Cardiac muscle cell (in vitro differentiated cells and primary cell): ENCODE data around the gene OGFOD1. TPM values are rescaled to one million over a fixed set of nuclear protein-coding genes. Genes with fewer than 3 reads are reported as not detected.

Source experiments
- DNase-seq, 2 donors: peaks; one replicate each; pipeline versions ENCODE4 v3.0.0 to v3.0.0-alpha.2; 2010 to 2017; ENCODE audit warnings: low read depth in 1 of 2, low spot score in 1 of 2
- H3K27ac ChIP-seq: fragments of 200-600 bp; sonication (generic); 2 replicates; pipeline ENCODE4 v1.5.1; 2016
- H3K27me3 ChIP-seq: fragments of 200-600 bp; sonication (generic); 2 replicates; pipeline ENCODE4 v1.6.0; 2016; ENCODE audit warnings: control low read depth
- H3K36me3 ChIP-seq: fragments of 200-600 bp; sonication (generic); 2 replicates; pipeline ENCODE4 v1.5.1; 2016; ENCODE audit warnings: control low read depth
- H3K4me1 ChIP-seq: fragments of 200-600 bp; sonication (generic); 2 replicates; pipeline ENCODE4 v1.8.1; 2017; ENCODE audit warnings: low read depth, mild to moderate bottlenecking, mixed run types
- H3K4me3 ChIP-seq: fragments of 200-600 bp; sonication (generic); 2 replicates; pipeline ENCODE4 v1.5.1; 2016; ENCODE audit warnings: mild to moderate bottlenecking
- H3K9me3 ChIP-seq: fragments of 200-600 bp; sonication (generic); 2 replicates; pipeline ENCODE4 v1.5.1; 2017; ENCODE audit warnings: low read depth, mild to moderate bottlenecking, control low read depth
- CTCF ChIP-seq: IDR thresholded peaks from 2 replicates; pipeline ENCODE4 v1.5.1; 2012; ENCODE audit warnings: low read depth, mild to moderate bottlenecking, low read length
- polyA plus RNA-seq: library from polyadenylated mRNA; unstranded; fragments of >200 nt; fragmentation: Nextera tagmentation; extraction: Ambion mirVana; gene quantifications from 2 replicates; pipeline ENCODE4 v1.2.1, GENCODE V29; 2016
- total RNA-seq: library from RNA; depleted of rRNA; stranded (reverse); fragments of >200 nt; gene quantifications from 2 replicates; pipeline ENCODE4 v1.2.3, GENCODE V29; 2016

The OGFOD1 gene
- total and polyA plus RNA-seq, 2 experiments from 2014 or later: 54.9 to 65.5 TPM

GRCh38 chr16:56428091-56428490, 23.3 kb upstream of the OGFOD1 start:
- no peaks in the 10 kb centered on the region for H3K27me3 ChIP-seq
- TF ChIP-seq CTCF: no peak
- peaks cover 10% of the 10 kb centered on the region for H3K4me1 ChIP-seq
- peaks cover 12% of the 10 kb centered on the region for H3K36me3 ChIP-seq
- no peak overlapping the region for H3K27ac ChIP-seq
- no peak overlapping the region for H3K4me3 ChIP-seq
- H3K9me3 ChIP-seq: no peaks in the 10 kb centered on the region
- DNase-seq: no peak

- no peaks in the 10 kb centered on the region for H3K27me3 ChIP-seq
- no peak overlapping the region for H3K27ac ChIP-seq
- H3K36me3 ChIP-seq: peaks cover 72% of the 10 kb centered on the region
- no peak for TF ChIP-seq CTCF
- no peak for DNase-seq
- H3K9me3 ChIP-seq: no peaks in the 10 kb centered on the region
- H3K4me1 ChIP-seq: no peaks in the 10 kb centered on the region
- H3K4me3 ChIP-seq: no peak overlapping the region
Measured at GRCh38 chr16:56436258-56436657, 15.1 kb upstream of the OGFOD1 start.

- Histone ChIP-seq H3K27me3 (no peaks in the 10 kb centered on the region), H3K36me3 (peaks cover 63% of the 10 kb centered on the region), H3K4me3 (no peak overlapping the region), H3K27ac (no peak overlapping the region), H3K9me3 (no peaks in the 10 kb centered on the region), H3K4me1 (no peaks in the 10 kb centered on the region)
- DNase-seq: no peak
- no peak for TF ChIP-seq CTCF
Measured at GRCh38 chr16:56438038-56438437, 13.3 kb upstream of the OGFOD1 start.

- Histone ChIP-seq H3K4me3 (no peak overlapping the region), H3K4me1 (peaks cover 10% of the 10 kb centered on the region), H3K9me3 (no peaks in the 10 kb centered on the region), H3K36me3 (peaks cover 30% of the 10 kb centered on the region), H3K27ac (no peak overlapping the region), H3K27me3 (no peaks in the 10 kb centered on the region)
- no peak for TF ChIP-seq CTCF
- no peak for DNase-seq
Measured at GRCh38 chr16:56447286-56447685, 4.1 kb upstream of the OGFOD1 start.

- Histone ChIP-seq H3K36me3 (peaks cover 30% of the 10 kb centered on the region), H3K4me1 (peaks cover 10% of the 10 kb centered on the region), H3K27ac (no peak overlapping the region), H3K4me3 (no peak overlapping the region), H3K27me3 (no peaks in the 10 kb centered on the region), H3K9me3 (no peaks in the 10 kb centered on the region)
- DNase-seq: no peak
- no peak for TF ChIP-seq CTCF
Measured at GRCh38 chr16:56448005-56448404, 3.3 kb upstream of the OGFOD1 start.
